Transverse colon (tissue), 4 donors: ENCODE measurements around the gene TTYH3. TPM values are rescaled to one million over a fixed set of nuclear protein-coding genes. Genes with fewer than 3 reads are reported as not detected.

Experiments used
- DNase-seq: peaks from one replicate; pipeline ENCODE4 v3.0.0-alpha.2; 2019
- H3K27ac ChIP-seq, 4 donors: fragments of 200-600 bp; sonication (generic); 2 replicates each; pipeline ENCODE4 v1.5.1; 2016 to 2018; ENCODE audit warnings: inconsistent platforms in 4 of 4
- H3K27me3 ChIP-seq: fragments of 200-600 bp; sonication (generic); 2 replicates; pipeline ENCODE4 v1.5.1; 2017; ENCODE audit warnings: inconsistent platforms
- H3K36me3 ChIP-seq, 4 donors: fragments of 200-600 bp; sonication (generic); 2 replicates each; pipeline ENCODE4 v1.5.1; 2017 to 2019; ENCODE audit warnings: inconsistent platforms in 4 of 4
- H3K4me1 ChIP-seq, 4 donors: fragments of 200-600 bp; sonication (generic); 2 replicates each; pipeline ENCODE4 v1.5.1; 2017 to 2020; ENCODE audit warnings: inconsistent platforms in 4 of 4
- H3K4me3 ChIP-seq, 4 donors: fragments of 200-600 bp; sonication (generic); 1 replicate in 1 of 4; 2 replicates in 3 of 4; pipeline versions ENCODE4 v1.5.1 to v1.6.1; 2017 to 2019; ENCODE audit warnings: inconsistent platforms in 4 of 4
- H3K9me3 ChIP-seq, 2 donors: fragments of 200-600 bp; sonication (generic); 2 replicates each; pipeline ENCODE4 v1.5.1; 2017 to 2019; ENCODE audit warnings: inconsistent platforms in 2 of 2
- EP300 ChIP-seq: sonication (generic); formaldehyde crosslinking; IDR thresholded peaks from one replicate; pipeline ENCODE4 v1.6.1; 2017; ENCODE audit warnings: antibody characterized with exemption, low read depth
- POLR2A ChIP-seq: fragments of 450-650 bp; IDR thresholded peaks from one replicate; pipeline ENCODE4 v1.6.1; 2016; ENCODE audit warnings: antibody characterized with exemption, mild to moderate bottlenecking, moderate library complexity
- POLR2AphosphoS5 ChIP-seq, 3 donors: sonication (generic); formaldehyde crosslinking; IDR thresholded peaks; one replicate each; pipeline ENCODE4 v1.6.1; 2016; ENCODE audit warnings: antibody characterized with exemption in 3 of 3
- WGBS, 2 donors: methylation state at CpG; one replicate each; pipeline ENCODE4 v1.1.5; 2018; ENCODE audit warnings: low coverage in 1 of 2; 5-methylcytosine and 5-hydroxymethylcytosine counted together
- in situ Hi-C, 4 donors: fragments of 200-750 bp; cut with MboI; loops; one replicate each; pipeline versions ENCODE4 v1.15.0 to v1.15.1; 2017; ENCODE audit warnings: low sequenced_read_pairs in 3 of 4, low pct_ligation_motif_present in 1 of 4, low pct_unique_long_range_greater_than_20kb in 1 of 4
- intact Hi-C: fragments of 100-400 bp; cut with DNase I; formaldehyde crosslinking; loops from one replicate; pipeline ENCODE4 v1.15.1; 2023; ENCODE audit warnings: low total_unique reads
- total RNA-seq, 4 donors: library from RNA; depleted of rRNA; stranded (reverse); fragments of >200 nt; gene quantifications; one replicate each; pipeline ENCODE4 v1.1.0, GENCODE V29; 2016
- TF ChIP-seq, protein P1 (sequence below), 5 experiments: fragments of 200-600 bp in 3 of 5; fragments of 450-650 bp in 2 of 5; sonication (generic) in 3 of 5; IDR thresholded peaks; 1 replicate in 2 of 5; 2 replicates in 3 of 5; pipeline ENCODE4 v1.5.1; 2016 to 2017; ENCODE audit warnings: antibody characterized with exemption in 5 of 5, inconsistent platforms in 3 of 5, mild to moderate bottlenecking in 2 of 5, moderate library complexity in 1 of 5

TTYH3 gene
- total RNA-seq, 4 donors from 2014 or later = 11.2 to 43.6 (median 23.0) TPM

DNA sequence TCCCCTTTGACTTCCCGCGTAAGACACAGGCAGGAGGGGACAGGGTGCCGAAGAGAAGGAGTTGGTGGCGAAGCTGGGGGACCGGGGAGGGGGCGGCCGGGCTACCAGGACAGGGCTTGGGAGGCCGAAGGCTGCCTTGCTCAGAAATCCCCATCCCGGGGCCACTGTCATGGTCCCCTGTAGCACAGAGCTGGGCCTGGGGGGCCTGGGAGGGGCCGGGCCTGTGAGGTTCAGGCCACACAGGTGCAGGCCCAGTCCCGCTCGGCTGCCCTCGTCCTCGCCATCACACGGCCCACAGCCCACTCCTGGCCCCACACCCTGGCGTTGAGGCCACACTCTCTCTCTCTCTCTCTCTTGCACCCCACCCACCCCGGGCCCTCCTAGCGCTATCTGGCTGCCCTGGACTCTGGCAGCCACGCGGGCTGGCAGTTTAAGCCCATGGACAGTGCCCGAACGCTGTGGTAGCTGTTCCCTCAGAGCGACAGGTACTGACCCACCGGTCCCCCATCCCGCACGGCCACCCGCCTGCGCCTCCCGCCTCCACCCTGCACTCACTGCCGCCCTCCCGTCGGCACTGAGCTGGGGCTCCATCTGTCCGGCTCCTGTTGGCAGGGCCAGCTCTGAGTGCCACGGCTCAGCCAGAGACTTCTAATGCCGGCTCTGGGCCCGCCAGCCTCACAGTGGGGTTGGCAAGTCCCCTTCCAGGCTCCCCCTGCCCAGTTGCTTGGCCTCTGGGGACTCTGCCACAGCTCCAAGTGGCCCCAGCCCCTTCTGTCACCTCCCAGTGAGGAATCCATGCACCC, 28.0 kb downstream of the TTYH3 start:
- no peaks in the 10 kb centered on the region for H3K36me3 ChIP-seq
- in situ Hi-C loops (no loop called here), intact Hi-C loops (no loop called here)
- no peak overlapping the region for H3K4me3 ChIP-seq
- TF ChIP-seq POLR2AphosphoS5 (IDR thresholded peaks at IDR 0.05) = no peak
- TF ChIP-seq EP300 = no peak
- TF ChIP-seq, protein P1, sequence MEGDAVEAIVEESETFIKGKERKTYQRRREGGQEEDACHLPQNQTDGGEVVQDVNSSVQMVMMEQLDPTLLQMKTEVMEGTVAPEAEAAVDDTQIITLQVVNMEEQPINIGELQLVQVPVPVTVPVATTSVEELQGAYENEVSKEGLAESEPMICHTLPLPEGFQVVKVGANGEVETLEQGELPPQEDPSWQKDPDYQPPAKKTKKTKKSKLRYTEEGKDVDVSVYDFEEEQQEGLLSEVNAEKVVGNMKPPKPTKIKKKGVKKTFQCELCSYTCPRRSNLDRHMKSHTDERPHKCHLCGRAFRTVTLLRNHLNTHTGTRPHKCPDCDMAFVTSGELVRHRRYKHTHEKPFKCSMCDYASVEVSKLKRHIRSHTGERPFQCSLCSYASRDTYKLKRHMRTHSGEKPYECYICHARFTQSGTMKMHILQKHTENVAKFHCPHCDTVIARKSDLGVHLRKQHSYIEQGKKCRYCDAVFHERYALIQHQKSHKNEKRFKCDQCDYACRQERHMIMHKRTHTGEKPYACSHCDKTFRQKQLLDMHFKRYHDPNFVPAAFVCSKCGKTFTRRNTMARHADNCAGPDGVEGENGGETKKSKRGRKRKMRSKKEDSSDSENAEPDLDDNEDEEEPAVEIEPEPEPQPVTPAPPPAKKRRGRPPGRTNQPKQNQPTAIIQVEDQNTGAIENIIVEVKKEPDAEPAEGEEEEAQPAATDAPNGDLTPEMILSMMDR (IDR thresholded peaks at IDR 0.05) = no peak
- no peak for TF ChIP-seq POLR2A
- no peak for DNase-seq
- H3K27ac ChIP-seq = no peak overlapping the region
- WGBS, 2 donors = 92% methylated on average over 27 of the region's 36 CpGs; no CpG with 5 or more reads in 1 of the 2 donors
- H3K27me3 ChIP-seq = no peaks in the 10 kb centered on the region
- peaks cover 0 to 8% (median 3%) of the 10 kb centered on the region in 4 donors for H3K4me1 ChIP-seq
- no peaks in the 10 kb centered on the region for H3K9me3 ChIP-seq

DNA sequence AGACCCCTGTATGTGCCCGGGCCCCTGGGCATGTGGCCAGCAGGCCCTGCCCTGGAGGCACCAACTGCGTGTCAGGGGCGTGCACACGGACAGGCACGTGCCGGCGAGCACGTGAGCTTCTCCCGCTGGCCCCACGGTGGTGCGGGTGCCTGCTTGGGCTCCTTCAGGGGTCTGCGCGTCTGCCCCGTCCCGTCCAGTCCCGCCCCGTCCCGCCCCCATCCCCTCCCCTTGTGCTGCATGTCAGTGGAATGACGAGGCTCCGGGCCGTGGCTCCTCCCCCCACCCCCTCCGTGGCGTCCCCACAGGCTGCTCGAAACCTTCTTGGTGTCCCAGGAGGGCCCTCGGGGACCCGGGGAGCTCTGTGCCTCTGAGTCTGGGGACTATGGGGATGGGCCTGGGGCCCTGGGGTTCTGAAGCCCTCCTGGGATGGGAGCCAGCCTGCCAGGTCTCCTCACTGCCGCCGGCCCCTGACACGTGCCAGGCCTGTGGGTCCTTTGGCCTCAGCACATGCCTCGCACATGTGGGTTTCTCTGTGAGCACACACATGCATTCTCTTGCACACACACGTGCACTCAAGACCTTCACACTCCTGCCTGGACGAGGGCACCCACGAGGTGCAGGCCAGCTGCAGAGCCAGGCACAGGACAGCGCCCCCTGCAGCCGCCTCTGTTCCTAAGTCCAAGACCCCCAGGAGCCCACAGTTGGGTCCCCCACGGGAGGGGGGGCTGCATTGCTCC, 28.7 kb downstream of the TTYH3 start:
- Histone ChIP-seq H3K36me3 (no peaks in the 10 kb centered on the region), H3K27ac (no peak overlapping the region), H3K27me3 (no peaks in the 10 kb centered on the region), H3K4me3 (no peak overlapping the region), H3K4me1 (peaks cover 0 to 8% (median 3%) of the 10 kb centered on the region in 4 donors), H3K9me3 (no peaks in the 10 kb centered on the region)
- no peak for DNase-seq
- in situ Hi-C loops (no loop called here), intact Hi-C loops (no loop called here)
- TF ChIP-seq POLR2AphosphoS5 (IDR thresholded peaks at IDR 0.05) = no peak
- WGBS, 2 donors = 87% methylated on average over 20 of the region's 36 CpGs; no CpG with 5 or more reads in 1 of the 2 donors

DNA sequence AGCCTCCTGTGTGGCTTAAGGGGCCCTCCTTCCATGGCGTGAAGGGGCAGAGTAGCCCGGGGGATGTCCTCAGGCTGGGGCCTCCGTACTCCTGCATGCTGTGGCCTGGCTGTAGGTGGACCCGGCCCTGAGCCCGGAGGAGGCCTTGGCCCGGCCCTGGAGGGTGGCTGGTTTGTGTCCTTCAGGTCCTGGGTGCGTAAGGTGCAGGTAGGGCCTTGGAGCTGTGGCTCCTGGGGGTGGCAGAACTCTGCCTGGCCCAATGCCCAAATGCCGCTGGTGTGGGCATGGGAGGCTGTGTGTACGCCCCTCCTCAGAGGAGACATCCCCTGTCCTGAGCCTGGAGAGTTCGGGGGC, 29.3 kb downstream of the TTYH3 start:
- in situ Hi-C loops (no loop called here), intact Hi-C loops (no loop called here)
- WGBS, 2 donors = 98% methylated on average over 8 of the region's 10 CpGs; no CpG with 5 or more reads in 1 of the 2 donors
- no peak overlapping the region for H3K4me3 ChIP-seq
- no peak for DNase-seq
- no peaks in the 10 kb centered on the region for H3K27me3 ChIP-seq
- no peaks in the 10 kb centered on the region for H3K9me3 ChIP-seq
- TF ChIP-seq, protein P1 (IDR thresholded peaks at IDR 0.05) = no peak
- TF ChIP-seq POLR2AphosphoS5 (IDR thresholded peaks at IDR 0.05) (no peak), POLR2A (no peak), EP300 (no peak)
- H3K27ac ChIP-seq = no peak overlapping the region
- H3K36me3 ChIP-seq = no peaks in the 10 kb centered on the region
- peaks cover 0 to 13% (median 3%) of the 10 kb centered on the region in 4 donors for H3K4me1 ChIP-seq

DNA sequence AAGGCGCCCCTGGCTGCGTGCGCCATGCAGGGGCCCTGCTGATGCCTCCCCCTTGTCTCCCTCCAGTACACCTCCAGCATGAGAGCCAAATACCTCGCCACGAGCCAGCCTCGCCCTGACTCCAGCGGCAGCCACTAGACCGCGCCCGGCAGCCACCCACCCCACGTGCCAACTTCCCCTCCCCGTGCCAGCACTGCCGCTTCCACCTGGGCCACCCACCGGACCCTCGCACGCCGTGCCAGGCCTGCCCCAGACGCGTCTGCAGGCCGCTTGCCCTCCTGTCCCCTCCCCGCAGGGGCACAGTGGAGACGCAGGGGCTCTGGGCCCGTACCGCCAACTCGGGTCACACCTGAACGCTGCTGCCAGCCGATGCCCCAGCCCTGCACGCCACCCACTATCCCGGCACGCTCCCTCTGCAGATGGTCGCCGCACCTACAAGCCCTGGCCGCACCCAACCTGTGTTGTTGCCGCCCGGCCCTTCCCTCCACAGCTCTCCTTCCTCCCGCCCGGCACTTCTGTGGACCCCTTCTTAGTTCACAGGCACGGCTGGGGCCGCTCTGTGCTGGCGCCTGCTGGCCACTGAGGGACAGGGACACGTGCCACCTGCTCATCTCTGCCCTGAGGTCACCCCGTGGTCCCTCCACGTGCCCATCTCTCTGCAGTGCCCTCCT, 30.0 kb downstream of the TTYH3 start:
- no peak overlapping the region for H3K4me3 ChIP-seq
- no peaks in the 10 kb centered on the region for H3K9me3 ChIP-seq
- intact Hi-C loops (no loop called here), in situ Hi-C loops (no loop called here)
- no peaks in the 10 kb centered on the region for H3K27me3 ChIP-seq
- peaks cover 0 to 20% (median 9%) of the 10 kb centered on the region in 4 donors for H3K4me1 ChIP-seq
- no peak overlapping the region for H3K27ac ChIP-seq
- H3K36me3 ChIP-seq = no peaks in the 10 kb centered on the region
- no peak for TF ChIP-seq POLR2A
- TF ChIP-seq, protein P1 (IDR thresholded peaks at IDR 0.05) = peak in 1 of 5 experiments; percentile 40
- WGBS, 2 donors = 80 to 84% methylated on average over 1 to 43 of the region's 43 CpGs
- no peak for DNase-seq
